Activated B cell treated with CpG ODN at 0.5 μM for 24 hours (primary cell): ENCODE results near the gene SLC15A4. TPM values are rescaled to one million over a fixed set of nuclear protein-coding genes. Genes with fewer than 3 reads are reported as not detected.
A peak's percentile ranks its signal among the peaks of the same experiment; 100 is the strongest.
"Not testable (repeated sequence)": the region's sequence is repeated elsewhere in the genome, so short reads cannot be mapped to it uniquely, and the experiment has no call there.

Experiments used
- ATAC-seq: fragments of 200-7000 bp; cut with Tn5 transposase; one replicate; pipeline ENCODE4 v1.10.0; 2021; ENCODE audit warnings: low read depth, mild to moderate bottlenecking, moderate library complexity
- CTCF ChIA-PET: fragments of 350-600 bp; sonication (Branson Sonifier 250); formaldehyde crosslinking; loops from one replicate; lab custom pipeline; 2021; ENCODE audit warnings: antibody characterized with exemption; lab: Charles Lee
- POLR2A ChIA-PET: fragments of 350-600 bp; sonication (Branson Sonifier 250); formaldehyde crosslinking; loops from one replicate; lab custom pipeline; 2021; ENCODE audit warnings: antibody characterized with exemption; lab: Charles Lee
- DNase-seq: peaks from one replicate; pipeline ENCODE4 v3.0.0; 2022
- H3K27ac Mint-ChIP-seq: one replicate; pipeline ENCODE4 v1.8.0; 2020; ENCODE audit warnings: mixed read lengths
- H3K27me3 Mint-ChIP-seq: one replicate; pipeline ENCODE4 v1.8.0; 2021; ENCODE audit warnings: mixed read lengths
- H3K36me3 Mint-ChIP-seq: one replicate; pipeline ENCODE4 v1.8.0; 2021; ENCODE audit warnings: low read depth, mixed read lengths
- H3K4me1 Mint-ChIP-seq: one replicate; pipeline ENCODE4 v1.8.0; 2021; ENCODE audit warnings: mixed read lengths
- H3K4me3 Mint-ChIP-seq: one replicate; pipeline ENCODE4 v1.8.0; 2020; ENCODE audit warnings: mild to moderate bottlenecking, mixed read lengths
- H3K9me3 Mint-ChIP-seq: one replicate; pipeline ENCODE4 v1.8.0; 2020; ENCODE audit warnings: mixed read lengths
- CTCF ChIP-seq: fragments of 200-600 bp; IDR thresholded peaks from one replicate; pipeline ENCODE4 v1.8.0; 2022; ENCODE audit warnings: antibody characterized with exemption, mild to moderate bottlenecking
- intact Hi-C: fragments of 100-400 bp; cut with micrococcal nuclease; formaldehyde crosslinking; loops from one replicate; pipeline ENCODE4 v1.15.1; 2024
- total RNA-seq: library from RNA; stranded (reverse); gene quantifications from 2 replicates; pipeline ENCODE4 v1.2.3, GENCODE V29; 2022

Gene SLC15A4
- total RNA-seq, 1 donor from 2014 or later = 54.0 TPM

GRCh38 chr12:128842579-128842978 is 18.8 kb upstream of the SLC15A4 start:
- no peak overlapping the region for H3K27ac Mint-ChIP-seq
- DNase-seq = no peak
- H3K4me1 Mint-ChIP-seq = peaks cover 24% of the 10 kb centered on the region
- no peaks in the 10 kb centered on the region for H3K27me3 Mint-ChIP-seq
- intact Hi-C loops = no loop called here
- no peak for ATAC-seq
- no peaks in the 10 kb centered on the region for H3K36me3 Mint-ChIP-seq
- no peaks in the 10 kb centered on the region for H3K9me3 Mint-ChIP-seq
- no peak for TF ChIP-seq CTCF
- CTCF ChIA-PET = no interaction called here
- H3K4me3 Mint-ChIP-seq = no peak overlapping the region
- POLR2A ChIA-PET = no interaction called here

GRCh38 chr12:128840862-128841468 is 17.2 kb upstream of the SLC15A4 start:
- CTCF ChIA-PET = no interaction called here
- H3K9me3 Mint-ChIP-seq = no peaks in the 10 kb centered on the region
- no peak for DNase-seq

GRCh38 chr12:128839885-128840284 is 16.1 kb upstream of the SLC15A4 start:
- POLR2A ChIA-PET = interaction anchor here (1.2 to 1.8 kb wide), 3 partner anchors 9 to 45 kb away, joined by 4 to 17 read pairs (median 7); partner anchors contain the start of gene SLC15A4
- DNase-seq, H3K9me3 Mint-ChIP-seq, intact Hi-C loops, H3K4me3 Mint-ChIP-seq, H3K36me3 Mint-ChIP-seq, H3K27me3 Mint-ChIP-seq, ATAC-seq, H3K27ac Mint-ChIP-seq, CTCF ChIA-PET: not testable (repeated sequence)
- H3K4me1 Mint-ChIP-seq = peaks cover 24% of the 10 kb centered on the region

More at GRCh38 chr12:128840862-128841468, 17.2 kb upstream of the SLC15A4 start:
- ATAC-seq = peak; percentile 80
- Mint-ChIP-seq H3K27me3 (no peaks in the 10 kb centered on the region), H3K27ac (peak overlapping the region; percentile 18), H3K4me3 (peak overlapping the region; percentile 42), H3K4me1 (peaks cover 24% of the 10 kb centered on the region), H3K36me3 (no peaks in the 10 kb centered on the region)
- TF ChIP-seq CTCF = no peak
- intact Hi-C loops = loop anchor here (1.0 kb wide), 1 partner anchor 11 kb away; no protein-coding TSS in a partner anchor
- POLR2A ChIA-PET = interaction anchor here (0.9 to 1.8 kb wide), 5 partner anchors 10 to 46 kb away, joined by 3 to 17 read pairs (median 4); partner anchors contain the start of gene SLC15A4

GRCh38 chr12:128833418-128833817 is 9.7 kb upstream of the SLC15A4 start:
- Mint-ChIP-seq H3K27me3 (no peaks in the 10 kb centered on the region), H3K4me1 (peaks cover 31% of the 10 kb centered on the region), H3K27ac (no peak overlapping the region), H3K4me3 (no peak overlapping the region), H3K9me3 (no peaks in the 10 kb centered on the region), H3K36me3 (no peaks in the 10 kb centered on the region)
- intact Hi-C loops = no loop called here
- ChIA-PET POLR2A (no interaction called here), CTCF (no interaction called here)
- no peak for DNase-seq
- no peak for TF ChIP-seq CTCF
- no peak for ATAC-seq

- Mint-ChIP-seq H3K4me3 (peak overlapping the region; percentile 73), H3K27ac (peak overlapping the region; percentile 94), H3K9me3 (no peaks in the 10 kb centered on the region), H3K36me3 (no peaks in the 10 kb centered on the region), H3K27me3 (no peaks in the 10 kb centered on the region), H3K4me1 (peaks cover 35% of the 10 kb centered on the region)
- no peak for TF ChIP-seq CTCF
- ATAC-seq (peak; percentile 35), DNase-seq (no peak)
- CTCF ChIA-PET = interaction anchor here (0.9 to 2.1 kb wide), 7 partner anchors 10 to 135 kb away, joined by 3 to 15 read pairs (median 6); no protein-coding TSS in a partner anchor
- intact Hi-C loops = loop anchor here (1.0 kb wide), 6 partner anchors 9 to 85 kb away; no protein-coding TSS in a partner anchor
- POLR2A ChIA-PET = interaction anchor here (0.8 to 3.2 kb wide), 15 partner anchors 10 to 84 kb away, joined by 3 to 65 read pairs (median 9); partner anchors contain the start of gene GLT1D1
Measured at GRCh38 chr12:128830505-128830893, 6.7 kb upstream of the SLC15A4 start.
